Testis (tissue), 3 donors: ENCODE measurements around the gene SMYD4. TPM values are rescaled to one million over a fixed set of nuclear protein-coding genes. Genes with fewer than 3 reads are reported as not detected.

Experiments used
- DNase-seq: peaks from one replicate; pipeline ENCODE4 v3.0.0-alpha.2; 2019
- H3K27ac ChIP-seq, 2 donors: fragments of 200-600 bp; sonication (generic); one replicate each; pipeline ENCODE4 v1.5.1; 2019
- H3K27me3 ChIP-seq: fragments of 200-600 bp; sonication (generic); one replicate; pipeline ENCODE4 v1.5.1; 2019
- H3K36me3 ChIP-seq: fragments of 200-600 bp; sonication (generic); one replicate; pipeline ENCODE4 v1.5.1; 2017; ENCODE audit warnings: low read depth; ENCODE audit errors: missing control alignments
- H3K4me1 ChIP-seq: fragments of 200-600 bp; sonication (generic); one replicate; pipeline ENCODE4 v1.5.1; 2019
- H3K4me3 ChIP-seq, 2 donors: fragments of 200-600 bp; sonication (generic); one replicate each; pipeline ENCODE4 v1.5.1; 2017 to 2019
- H3K9me3 ChIP-seq: fragments of 200-600 bp; sonication (generic); one replicate; pipeline ENCODE4 v1.5.1; 2017
- CTCF ChIP-seq, 3 experiments: fragments of 450-650 bp in 2 of 3; fragments of 200-600 bp in 1 of 3; sonication (generic) in 1 of 3; IDR thresholded peaks; one replicate each; pipeline ENCODE4 v1.5.1; 2016 to 2019; ENCODE audit warnings: antibody characterized with exemption in 3 of 3, mild to moderate bottlenecking in 2 of 3, moderate library complexity in 1 of 3
- POLR2A ChIP-seq: fragments of 450-650 bp; IDR thresholded peaks from one replicate; pipeline ENCODE4 v1.6.1; 2017; ENCODE audit warnings: antibody characterized with exemption, mild to moderate bottlenecking, moderate library complexity
- WGBS, 2 donors: methylation state at CpG; one replicate each; pipeline ENCODE4 v1.1.5; 2018; 5-methylcytosine and 5-hydroxymethylcytosine counted together
- intact Hi-C: fragments of 100-400 bp; cut with DNase I; formaldehyde crosslinking; loops from one replicate; pipeline ENCODE4 v1.15.1; 2023; ENCODE audit warnings: low total_unique reads
- polyA plus RNA-seq: library from polyadenylated mRNA; stranded (reverse); fragments of 350-450 nt; fragmentation: Illumina TruSeq; extraction: RNeasy Lipid Tissue Mini Kit (QIAGEN cat#74804); gene quantifications from one replicate; pipeline ENCODE4 v1.2.3, GENCODE V29; 2014; ENCODE audit warnings: low read depth, low replicate concordance; ENCODE audit not compliant: insufficient read depth
- total RNA-seq, 2 donors: library from RNA; depleted of rRNA; stranded (reverse); fragments of >200 nt; gene quantifications; one replicate each; pipeline ENCODE4 v1.2.3, GENCODE V29; 2016

The SMYD4 gene
- total and polyA plus RNA-seq, 3 donors from 2014 or later: 14.4 to 23.0 (median 21.2) TPM

GRCh38 chr17:1872976-1873375, 43.3 kb upstream of the SMYD4 start:
- 84 to 91% methylated on average over 4 of the region's 4 CpGs for WGBS, 2 donors
- Histone ChIP-seq H3K9me3 (no peaks in the 10 kb centered on the region), H3K36me3 (no peaks in the 10 kb centered on the region), H3K27ac (no peak overlapping the region), H3K4me1 (no peaks in the 10 kb centered on the region), H3K4me3 (no peak overlapping the region), H3K27me3 (no peaks in the 10 kb centered on the region)
- DNase-seq: no peak
- intact Hi-C loops: no loop called here
- TF ChIP-seq CTCF (IDR thresholded peaks at IDR 0.05) (no peak), POLR2A (no peak)

GRCh38 chr17:1872254-1872653, 42.6 kb upstream of the SMYD4 start:
- Histone ChIP-seq H3K36me3 (no peaks in the 10 kb centered on the region), H3K9me3 (no peaks in the 10 kb centered on the region), H3K27me3 (no peaks in the 10 kb centered on the region), H3K4me3 (no peak overlapping the region), H3K27ac (no peak overlapping the region), H3K4me1 (no peaks in the 10 kb centered on the region)
- intact Hi-C loops: no loop called here
- TF ChIP-seq CTCF (IDR thresholded peaks at IDR 0.05) (no peak), POLR2A (no peak)
- WGBS, 2 donors: 90 to 96% methylated on average over 12 of the region's 12 CpGs
- DNase-seq: no peak

- H3K27me3 ChIP-seq: no peaks in the 10 kb centered on the region
- no peaks in the 10 kb centered on the region for H3K9me3 ChIP-seq
- H3K4me3 ChIP-seq: no peak overlapping the region
- no peaks in the 10 kb centered on the region for H3K4me1 ChIP-seq
- no peak for DNase-seq
- WGBS, 2 donors: 84 to 90% methylated on average over 5 of the region's 5 CpGs
- TF ChIP-seq CTCF (IDR thresholded peaks at IDR 0.05): no peak
- no peak for TF ChIP-seq POLR2A
- H3K27ac ChIP-seq: no peak overlapping the region
- no peaks in the 10 kb centered on the region for H3K36me3 ChIP-seq
- intact Hi-C loops: no loop called here
Observed at GRCh38 chr17:1871756-1872155, 42.1 kb upstream of the SMYD4 start.

GRCh38 chr17:1870592-1870991, 40.9 kb upstream of the SMYD4 start:
- Histone ChIP-seq H3K36me3 (no peaks in the 10 kb centered on the region), H3K4me1 (no peaks in the 10 kb centered on the region), H3K27ac (no peak overlapping the region), H3K9me3 (no peaks in the 10 kb centered on the region), H3K4me3 (no peak overlapping the region), H3K27me3 (no peaks in the 10 kb centered on the region)
- no peak for TF ChIP-seq CTCF (IDR thresholded peaks at IDR 0.05)
- DNase-seq: no peak
- intact Hi-C loops: no loop called here
- 86 to 96% methylated on average over 3 of the region's 3 CpGs for WGBS, 2 donors

- DNase-seq: no peak
- Histone ChIP-seq H3K27ac (no peak overlapping the region), H3K4me1 (no peaks in the 10 kb centered on the region), H3K4me3 (no peak overlapping the region), H3K9me3 (no peaks in the 10 kb centered on the region), H3K36me3 (no peaks in the 10 kb centered on the region), H3K27me3 (no peaks in the 10 kb centered on the region)
- TF ChIP-seq POLR2A: no peak
- TF ChIP-seq CTCF (IDR thresholded peaks at IDR 0.05): no peak
- intact Hi-C loops: no loop called here
- 94 to 97% methylated on average over 8 of the region's 8 CpGs for WGBS, 2 donors
Observed at GRCh38 chr17:1868090-1868489, 38.4 kb upstream of the SMYD4 start.
